GM21529 (cell line): ENCODE measurements around the gene C6orf141.
"Not testable (repeated sequence)": the region's sequence is repeated elsewhere in the genome, so short reads cannot be mapped to it uniquely, and the experiment has no call there.

Source experiments
- ATAC-seq: cut with Tn5 transposase; IDR thresholded peaks from one replicate; pipeline ENCODE4 v1.9.1; 2021; ENCODE audit not compliant: unreplicated experiment

C6orf141 gene

DNA sequence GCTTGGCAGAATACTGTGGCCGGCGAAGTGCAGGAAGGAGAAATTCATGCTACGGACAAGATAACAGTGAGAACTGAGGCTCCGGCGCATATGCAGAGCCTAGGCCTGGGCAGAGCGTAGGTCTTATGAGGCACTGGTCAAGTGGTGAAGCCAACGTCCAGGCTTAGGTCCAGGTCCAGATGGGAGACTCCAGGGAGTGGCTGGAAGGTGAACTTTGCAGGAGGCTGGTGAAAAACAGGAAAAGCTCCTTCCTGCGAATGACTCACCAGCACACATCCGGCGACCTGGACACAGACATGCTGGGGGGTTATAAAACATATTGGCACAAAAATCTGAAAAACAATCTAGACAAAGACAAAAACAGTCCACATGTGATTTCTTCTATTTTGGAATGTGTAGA, 15.4 kb downstream of the C6orf141 start:
- no peak for ATAC-seq

- ATAC-seq, result no peak
Observed at GRCh38 chr6:49570474-49571079, 20.1 kb downstream of the C6orf141 start.

GRCh38 chr6:49576618-49577017, 26.1 kb downstream of the C6orf141 start:
- ATAC-seq, result no peak

DNA sequence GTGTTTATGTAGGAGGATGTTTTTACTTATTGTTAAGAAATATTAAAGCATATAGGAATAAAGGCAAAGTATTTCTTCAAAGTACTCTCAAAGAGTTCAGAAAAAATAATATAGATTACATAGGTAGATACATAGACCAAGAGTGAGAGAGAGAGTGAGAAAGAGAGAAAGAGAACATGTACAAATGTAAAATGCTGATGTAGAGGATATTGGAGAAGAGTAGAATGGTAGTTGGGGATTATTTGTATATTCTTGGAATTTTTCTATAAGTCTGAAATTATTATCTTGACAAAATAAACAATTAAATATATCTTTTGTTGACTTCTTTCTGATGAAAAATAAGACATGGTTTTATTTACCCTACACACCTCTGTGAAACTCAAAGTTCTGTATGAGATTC, 29.2 kb downstream of the C6orf141 start:
- no peak for ATAC-seq

- no peak for ATAC-seq
Observed at GRCh38 chr6:49582529-49582928, 32.1 kb downstream of the C6orf141 start.

DNA sequence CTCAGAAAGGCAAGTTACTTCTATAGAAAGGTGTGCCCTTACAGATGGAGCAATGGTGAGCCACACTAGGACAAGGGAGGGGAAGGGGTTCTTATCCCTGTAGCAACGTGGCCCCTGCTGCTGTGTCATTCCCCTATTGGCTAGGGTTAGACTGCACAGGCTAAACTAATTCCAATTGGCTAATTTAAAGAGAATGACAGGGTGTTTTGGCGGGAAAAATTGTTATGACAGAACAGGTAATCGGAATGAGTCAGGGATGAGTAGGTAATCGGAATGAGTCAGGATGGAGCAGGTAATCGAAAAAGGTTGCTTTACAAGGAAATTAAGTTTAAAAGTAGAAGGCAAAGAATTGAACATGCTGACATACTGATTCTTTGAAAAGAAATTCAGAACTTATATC, 36.8 kb downstream of the C6orf141 start:
- not testable (repeated sequence) for ATAC-seq
